HS-5 (cell line): Measurements from ENCODE around the gene ADISSP.
"Not testable (repeated sequence)": the region's sequence is repeated elsewhere in the genome, so short reads cannot be mapped to it uniquely, and the experiment has no call there.

ENCODE experiments used
- DNase-seq: peaks from one replicate; pipeline ENCODE4 v3.0.0-alpha.2; 2012; ENCODE audit warnings: low read depth

ADISSP gene

GRCh38 chr20:3797592-3798372 lies 30.2 kb upstream of the ADISSP start:
- DNase-seq: no peak

- no peak for DNase-seq
These were observed 29.6 kb upstream of the ADISSP start for GRCh38 chr20:3797226-3797545.

- no peak for DNase-seq
These were observed 29.1 kb upstream of the ADISSP start for GRCh38 chr20:3796477-3797225.

- DNase-seq: peak; percentile 79
These were observed 28.2 kb upstream of the ADISSP start, which contains the start of gene CDC25B for GRCh38 chr20:3795511-3796468. Gene CDC25B (plus strand): TSS chr20:3796310. CDS start chr20:3796532, 222 bp downstream.

GRCh38 chr20:3794701-3795420 lies 27.3 kb upstream of the ADISSP start:
- no peak for DNase-seq

GRCh38 chr20:3794168-3794567 lies 26.6 kb upstream of the ADISSP start:
- not testable (repeated sequence) for DNase-seq

- DNase-seq: not testable (repeated sequence)
These were observed 21.6 kb upstream of the ADISSP start for GRCh38 chr20:3789201-3789600.

- no peak for DNase-seq
These were observed 21.2 kb upstream of the ADISSP start for GRCh38 chr20:3788685-3789155.

- no peak for DNase-seq
These were observed 19.9 kb upstream of the ADISSP start for GRCh38 chr20:3787324-3788014.

GRCh38 chr20:3786665-3787323 lies 19.2 kb upstream of the ADISSP start, which contains the start of gene CENPB:
Gene CENPB (minus strand): TSS chr20:3786740. CDS start chr20:3786483, 257 bp downstream.
- no peak for DNase-seq

- no peak for DNase-seq
These were observed 18.6 kb upstream of the ADISSP start for GRCh38 chr20:3786126-3786484.

- no peak for DNase-seq
These were observed 17.9 kb upstream of the ADISSP start for GRCh38 chr20:3785240-3786125.

GRCh38 chr20:3784863-3785239 lies 17.3 kb upstream of the ADISSP start:
- DNase-seq: no peak

GRCh38 chr20:3784216-3784853 lies 16.8 kb upstream of the ADISSP start:
- DNase-seq: no peak

- no peak for DNase-seq
These were observed 16.1 kb upstream of the ADISSP start for GRCh38 chr20:3783511-3784195.

GRCh38 chr20:3783068-3783489 lies 15.5 kb upstream of the ADISSP start:
- no peak for DNase-seq

- no peak for DNase-seq
These were observed 15.0 kb upstream of the ADISSP start for GRCh38 chr20:3782597-3782996.
